GM23338 (cell line): ENCODE measurements around the gene SETD4. TPM values are rescaled to one million over a fixed set of nuclear protein-coding genes. Genes with fewer than 3 reads are reported as not detected.

Experiments used
- ATAC-seq: fragments of 200-7000 bp; cut with Tn5 transposase; 3 replicates; pipeline ENCODE4 v1.9.1; 2020
- DNase-seq: peaks from one replicate; pipeline ENCODE4 v3.0.0-alpha.2; 2015; ENCODE audit warnings: low spot score
- H2AFZ ChIP-seq: fragments of 200-600 bp; sonication (generic); 2 replicates; pipeline ENCODE4 v1.8.0; 2016; ENCODE audit warnings: antibody characterized with exemption, mild to moderate bottlenecking, moderate library complexity
- H3F3A ChIP-seq: fragments of 200-600 bp; sonication (generic); replicated peaks from 2 replicates; pipeline ENCODE4 v1.8.0; 2017; ENCODE audit warnings: antibody characterized with exemption, mixed run types, low read depth
- H3K27ac ChIP-seq: fragments of 200-600 bp; sonication (generic); 2 replicates; pipeline ENCODE4 v1.6.1; 2016; ENCODE audit warnings: low read depth
- H3K27me3 ChIP-seq: fragments of 200-600 bp; sonication (generic); 2 replicates; pipeline ENCODE4 v1.8.0; 2016; ENCODE audit warnings: mild to moderate bottlenecking, mixed run types, moderate library complexity; ENCODE audit not compliant: insufficient read depth
- H3K36me3 ChIP-seq: fragments of 200-600 bp; sonication (generic); 2 replicates; pipeline ENCODE4 v1.8.0; 2016; ENCODE audit warnings: mild to moderate bottlenecking; ENCODE audit not compliant: insufficient read depth
- H3K4me1 ChIP-seq: fragments of 200-600 bp; sonication (generic); 2 replicates; pipeline ENCODE4 v1.8.0; 2016; ENCODE audit warnings: mild to moderate bottlenecking, moderate library complexity; ENCODE audit not compliant: insufficient read depth
- H3K4me2 ChIP-seq: fragments of 200-600 bp; sonication (generic); 2 replicates; pipeline ENCODE4 v1.7.1; 2017; ENCODE audit warnings: mixed run types
- H3K4me3 ChIP-seq: fragments of 200-600 bp; sonication (generic); 2 replicates; pipeline ENCODE4 v1.6.1; 2016; ENCODE audit warnings: mixed run types
- H3K79me2 ChIP-seq: fragments of 200-600 bp; sonication (generic); replicated peaks from 2 replicates; pipeline ENCODE4 v1.8.0; 2017; ENCODE audit warnings: mild to moderate bottlenecking; ENCODE audit not compliant: insufficient read depth
- H3K9me2 ChIP-seq: fragments of 200-600 bp; sonication (generic); 2 replicates; pipeline ENCODE4 v1.8.0; 2017; ENCODE audit not compliant: insufficient read depth
- H4K20me1 ChIP-seq: fragments of 200-600 bp; sonication (generic); replicated peaks from 2 replicates; pipeline ENCODE4 v1.8.0; 2017; ENCODE audit warnings: mild to moderate bottlenecking; ENCODE audit not compliant: insufficient read depth
- H3K27ac Mint-ChIP-seq: 2 replicates; pipeline ENCODE4 v1.8.0; 2020; ENCODE audit warnings: inconsistent platforms, mild to moderate bottlenecking, moderate library complexity, mixed read lengths
- H3K27me3 Mint-ChIP-seq: 3 replicates; pipeline ENCODE4 v1.8.0; 2022; ENCODE audit warnings: low read depth, mild to moderate bottlenecking, moderate library complexity, mixed read lengths, inconsistent platforms; ENCODE audit not compliant: insufficient read depth, poor library complexity
- H3K36me3 Mint-ChIP-seq: 3 replicates; pipeline ENCODE4 v1.8.0; 2021; ENCODE audit warnings: low read depth, mild to moderate bottlenecking, inconsistent platforms, moderate library complexity, mixed read lengths
- H3K4me1 Mint-ChIP-seq: 3 replicates; pipeline ENCODE4 v1.8.0; 2020; ENCODE audit warnings: mild to moderate bottlenecking, inconsistent platforms, mixed read lengths
- H3K4me3 Mint-ChIP-seq: 3 replicates; pipeline ENCODE4 v1.8.0; 2021; ENCODE audit warnings: moderate library complexity, mild to moderate bottlenecking, inconsistent platforms, mixed read lengths
- H3K9me3 Mint-ChIP-seq: 3 replicates; pipeline ENCODE4 v1.8.0; 2020; ENCODE audit warnings: moderate library complexity, mild to moderate bottlenecking, inconsistent platforms, mixed read lengths
- EZH2 ChIP-seq: fragments of 200-600 bp; sonication (generic); IDR thresholded peaks from one replicate; pipeline ENCODE4 v1.8.0; 2017; ENCODE audit warnings: antibody characterized with exemption, mild to moderate bottlenecking, low read depth; ENCODE audit not compliant: unreplicated experiment
- EZH2phosphoT487 ChIP-seq: fragments of 200-600 bp; sonication (generic); IDR thresholded peaks from one replicate; pipeline ENCODE4 v1.8.1; 2018; ENCODE audit warnings: antibody characterized with exemption; ENCODE audit not compliant: unreplicated experiment
- JUNB ChIP-seq: IDR thresholded peaks from one replicate; pipeline ENCODE4 v1.6.1; 2016; ENCODE audit warnings: antibody characterized with exemption; ENCODE audit not compliant: unreplicated experiment
- POLR2AphosphoS5 ChIP-seq: IDR thresholded peaks from 2 replicates; pipeline ENCODE4 v1.6.1; 2016; ENCODE audit warnings: antibody characterized with exemption, low read depth
- ZNF114 ChIP-seq: fragments of 250-450 bp; sonication (Bioruptor Pico); IDR thresholded peaks from 2 replicates; pipeline ENCODE4 v1.5.0; 2020; ENCODE audit warnings: mild to moderate bottlenecking, moderate library complexity
- polyA plus RNA-seq: library from polyadenylated mRNA; unstranded; fragments of >200 nt; fragmentation: Nextera tagmentation; extraction: Ambion mirVana; gene quantifications from 2 replicates; pipeline ENCODE4 v1.2.1, GENCODE V29; 2016
- total RNA-seq: library from RNA; depleted of rRNA; stranded (reverse); fragments of >200 nt; shearing (Covaris generic); gene quantifications from 2 replicates; pipeline ENCODE4 v1.2.3, GENCODE V29; 2014
- TF ChIP-seq, protein P1 (sequence below), 2 experiments: fragments of 200-600 bp in 1 of 2; sonication (generic) in 1 of 2; conservative IDR thresholded peaks; 2 replicates each; pipeline versions ENCODE4 v1.5.1 to v1.6.1; 2016 to 2017; ENCODE audit warnings: antibody characterized with exemption in 2 of 2, low read depth in 2 of 2, mild to moderate bottlenecking in 2 of 2, moderate library complexity in 1 of 2

The SETD4 gene
- total and polyA plus RNA-seq, 2 experiments from 2014 or later, result 32.5 to 45.1 TPM

- Mint-ChIP-seq H3K4me3 (no peak overlapping the region), H3K9me3 (no peaks in the 10 kb centered on the region), H3K27me3 (peaks cover 3% of the 10 kb centered on the region), H3K4me1 (peaks cover 20% of the 10 kb centered on the region), H3K36me3 (peaks cover 85% of the 10 kb centered on the region), H3K27ac (no peak overlapping the region)
- Histone ChIP-seq H3K4me2 (no peak overlapping the region), H3K27ac (peak overlapping the region; percentile 63; the same call in 1 of the 2 replicates), H3K9me2 (no peaks in the 10 kb centered on the region), H3K4me3 (no peak overlapping the region), H3K27me3 (no peaks in the 10 kb centered on the region), H4K20me1 (peaks cover 7% of the 10 kb centered on the region; the same call in 1 of the 2 replicates), H2AFZ (no peak overlapping the region), H3F3A (peaks cover 37% of the 10 kb centered on the region), H3K4me1 (peaks cover 16% of the 10 kb centered on the region), H3K79me2 (peaks cover 8% of the 10 kb centered on the region; the same call in 1 of the 2 replicates), H3K36me3 (peaks cover 55% of the 10 kb centered on the region)
- no peak for DNase-seq
- TF ChIP-seq, protein P1, sequence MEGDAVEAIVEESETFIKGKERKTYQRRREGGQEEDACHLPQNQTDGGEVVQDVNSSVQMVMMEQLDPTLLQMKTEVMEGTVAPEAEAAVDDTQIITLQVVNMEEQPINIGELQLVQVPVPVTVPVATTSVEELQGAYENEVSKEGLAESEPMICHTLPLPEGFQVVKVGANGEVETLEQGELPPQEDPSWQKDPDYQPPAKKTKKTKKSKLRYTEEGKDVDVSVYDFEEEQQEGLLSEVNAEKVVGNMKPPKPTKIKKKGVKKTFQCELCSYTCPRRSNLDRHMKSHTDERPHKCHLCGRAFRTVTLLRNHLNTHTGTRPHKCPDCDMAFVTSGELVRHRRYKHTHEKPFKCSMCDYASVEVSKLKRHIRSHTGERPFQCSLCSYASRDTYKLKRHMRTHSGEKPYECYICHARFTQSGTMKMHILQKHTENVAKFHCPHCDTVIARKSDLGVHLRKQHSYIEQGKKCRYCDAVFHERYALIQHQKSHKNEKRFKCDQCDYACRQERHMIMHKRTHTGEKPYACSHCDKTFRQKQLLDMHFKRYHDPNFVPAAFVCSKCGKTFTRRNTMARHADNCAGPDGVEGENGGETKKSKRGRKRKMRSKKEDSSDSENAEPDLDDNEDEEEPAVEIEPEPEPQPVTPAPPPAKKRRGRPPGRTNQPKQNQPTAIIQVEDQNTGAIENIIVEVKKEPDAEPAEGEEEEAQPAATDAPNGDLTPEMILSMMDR (conservative IDR thresholded peaks at IDR 0.05; ENCODE audit: low read depth in 2 of 2), result no peak
- TF ChIP-seq ZNF114 (no peak), POLR2AphosphoS5 (no peak), EZH2 (no peak), EZH2phosphoT487 (no peak), JUNB (no peak)
- ATAC-seq, result no peak
Observed at GRCh38 chr21:36038701-36039497, 21.4 kb downstream of the SETD4 start.

- Mint-ChIP-seq H3K9me3 (peaks cover 5% of the 10 kb centered on the region; the same call in 1 of the 3 replicates), H3K4me3 (no peak overlapping the region), H3K36me3 (peaks cover 68% of the 10 kb centered on the region), H3K27me3 (peaks cover 9% of the 10 kb centered on the region), H3K27ac (peak overlapping the region; percentile 69; the same call in 1 of the 2 replicates), H3K4me1 (peaks cover 19% of the 10 kb centered on the region)
- Histone ChIP-seq H3K4me1 (peaks cover 22% of the 10 kb centered on the region), H3K4me2 (no peak overlapping the region), H3K4me3 (no peak overlapping the region), H4K20me1 (peaks cover 7% of the 10 kb centered on the region; the same call in 1 of the 2 replicates), H3K9me2 (no peaks in the 10 kb centered on the region), H3F3A (peaks cover 38% of the 10 kb centered on the region), H3K79me2 (0 out of 2 replicates have a peak, but pooled peaks cover 4% of the 10 kb centered on the region), H3K27me3 (no peaks in the 10 kb centered on the region), H3K36me3 (peaks cover 29% of the 10 kb centered on the region), H2AFZ (no peak overlapping the region), H3K27ac (peak overlapping the region; percentile 87)
- TF ChIP-seq, protein P1 (conservative IDR thresholded peaks at IDR 0.05; ENCODE audit: low read depth in 2 of 2), result peak; percentile 25 to 60; a peak in 3 of 4 replicates
- no peak for TF ChIP-seq EZH2
- ATAC-seq (peak; percentile 86), DNase-seq (peak; percentile 66)
Observed at GRCh38 chr21:36035381-36035791, 24.9 kb downstream of the SETD4 start.
